Stimulated activated CD4-positive, alpha-beta T cell treated with anti-CD3 and anti-CD28 coated beads, Interleukin-15, amount 100 ng/mL, for 24 hours (primary cell): Measurements from ENCODE around the gene PTGFRN.

Experiments used
- DNase-seq: peaks from one replicate; pipeline ENCODE4 v3.0.0-alpha.2; 2020

Gene PTGFRN

DNA sequence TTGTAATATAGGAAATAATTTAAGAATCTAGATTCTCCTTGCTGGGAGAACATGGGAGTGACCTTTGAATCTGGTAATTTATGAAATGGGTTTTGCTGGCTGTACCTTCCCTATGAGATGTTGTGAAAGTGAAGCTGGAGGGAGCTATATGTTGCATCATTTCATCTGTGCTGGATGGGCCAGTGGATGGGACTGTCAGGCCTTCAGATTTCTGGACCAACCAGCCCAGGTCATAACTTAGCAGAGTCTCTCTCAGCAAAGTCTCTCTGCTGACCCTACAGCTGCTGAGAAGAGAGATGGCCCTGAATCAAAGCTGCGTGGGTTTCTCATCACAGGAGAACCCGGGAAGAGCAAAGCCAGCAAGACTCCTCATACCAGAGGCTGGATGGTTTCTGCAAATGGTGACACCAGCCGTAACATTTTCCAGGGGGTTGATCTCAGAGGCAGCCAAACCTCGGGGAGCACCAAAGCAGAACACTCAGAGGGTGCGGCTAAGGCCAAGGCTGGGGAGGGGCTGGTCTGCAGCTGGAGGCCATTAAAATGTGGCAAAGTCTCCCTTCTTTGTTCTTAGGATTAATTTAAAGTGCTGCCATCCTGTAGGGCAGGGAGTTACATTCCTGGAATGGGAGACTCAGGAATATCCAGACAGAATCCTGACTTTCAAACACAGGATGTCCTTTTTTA is 18.2 kb upstream of the PTGFRN start:
- no peak for DNase-seq

DNA sequence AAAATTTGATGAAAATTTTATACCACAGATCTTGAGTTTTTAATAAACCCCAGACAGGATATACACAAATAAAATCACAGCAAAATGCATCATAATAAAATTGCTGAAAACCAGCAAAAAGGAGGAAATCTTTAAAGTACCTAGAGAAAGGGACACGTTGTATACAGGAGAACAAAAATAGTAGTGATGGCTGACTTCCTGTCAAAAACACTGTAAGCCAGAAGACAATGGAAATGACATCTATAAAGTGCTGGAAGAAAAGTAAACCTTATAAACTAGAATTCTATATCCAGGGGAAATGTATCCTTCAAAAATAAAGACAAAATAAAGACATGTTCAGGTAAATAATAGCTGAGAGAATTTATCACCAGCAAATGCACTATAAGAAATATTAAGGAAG is 14.6 kb upstream of the PTGFRN start:
- no peak for DNase-seq

- no peak for DNase-seq
Measured at GRCh38 chr1:116899529-116899928, 10.2 kb upstream of the PTGFRN start.

- no peak for DNase-seq
Measured at GRCh38 chr1:116900471-116901365, 9.0 kb upstream of the PTGFRN start.

GRCh38 chr1:116902027-116902426 is 7.7 kb upstream of the PTGFRN start:
- no peak for DNase-seq

DNA sequence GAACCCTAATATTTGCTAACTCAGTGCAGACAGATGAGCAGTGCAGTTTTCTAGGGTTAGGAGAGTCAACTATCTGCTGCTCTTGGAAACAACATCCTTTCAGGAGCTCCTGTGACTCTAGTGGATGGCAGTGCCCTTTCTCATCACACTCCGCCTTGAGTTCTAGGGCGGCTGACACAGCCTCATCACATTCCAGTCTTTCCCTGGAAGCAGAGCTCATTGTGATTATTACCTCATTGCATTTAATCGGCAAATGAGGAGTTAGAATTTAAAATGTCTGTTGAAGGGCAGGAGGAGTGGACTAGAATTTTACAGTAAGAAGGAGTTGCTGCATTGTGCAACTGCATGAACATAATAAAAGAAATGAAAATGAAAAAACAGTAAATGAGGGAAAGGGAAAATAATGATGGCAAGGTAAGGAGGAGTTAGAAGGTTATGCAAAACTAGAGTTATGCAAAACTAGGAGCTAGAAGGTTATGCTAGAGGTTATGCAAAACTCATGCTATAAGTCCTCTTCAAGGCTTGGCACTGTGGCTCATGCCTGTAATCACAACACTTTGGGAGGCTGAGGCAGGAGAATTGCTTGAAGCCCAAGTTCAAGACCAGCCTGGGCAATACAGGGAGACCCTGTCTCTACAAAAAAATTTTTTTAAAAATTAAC is 6.9 kb upstream of the PTGFRN start:
- no peak for DNase-seq

- no peak for DNase-seq
Measured at GRCh38 chr1:116904791-116905320, 4.9 kb upstream of the PTGFRN start.

DNA sequence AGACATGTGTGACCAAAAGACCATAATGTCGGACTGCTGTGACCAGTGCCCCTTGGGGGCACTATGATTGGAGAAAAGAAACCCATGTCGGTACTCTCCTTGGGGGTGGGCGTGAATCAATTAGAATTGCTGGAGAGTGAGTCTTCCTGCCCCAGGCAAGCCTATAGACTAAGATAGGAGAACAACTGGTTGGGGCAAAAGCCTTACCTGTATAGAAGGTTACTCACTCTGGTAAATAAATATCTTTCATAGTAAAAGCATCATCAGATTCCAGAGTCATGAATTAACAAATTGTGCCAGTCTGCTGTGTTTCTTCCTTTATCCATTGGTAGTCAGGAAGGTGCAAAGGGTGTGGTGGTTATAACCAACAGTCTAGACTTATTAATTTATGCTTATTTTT is 2.9 kb upstream of the PTGFRN start:
- DNase-seq, result no peak

- DNase-seq, result no peak
Measured at GRCh38 chr1:116907351-116907750, 2.4 kb upstream of the PTGFRN start.

DNA sequence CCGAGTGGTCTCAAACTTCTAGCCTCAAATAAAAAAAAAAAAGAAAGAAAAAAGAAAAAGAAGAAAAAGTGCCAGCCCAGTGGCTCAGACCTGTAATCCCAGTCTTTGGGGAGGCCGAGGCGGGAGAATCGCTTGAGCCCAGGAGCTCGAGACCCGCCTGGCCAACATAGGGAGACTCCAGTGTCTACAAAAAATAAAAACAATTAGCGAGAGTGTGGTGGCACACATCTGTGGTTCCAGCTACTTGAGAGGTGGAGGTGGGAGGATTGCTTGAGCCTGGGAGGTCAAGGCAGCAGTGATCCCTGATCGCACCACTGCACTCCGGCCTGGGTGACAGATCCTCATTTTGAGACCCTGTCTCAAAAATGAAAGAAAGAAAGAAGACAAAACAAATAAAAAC is 1.4 kb upstream of the PTGFRN start:
- no peak for DNase-seq

- DNase-seq, result no peak
Measured at GRCh38 chr1:116908820-116909511, 750 bp upstream of the PTGFRN start.

GRCh38 chr1:116910379-116911187 is 867 bp downstream of the PTGFRN start:
- DNase-seq, result peak; percentile 63

GRCh38 chr1:116911188-116911553 is 1.5 kb downstream of the PTGFRN start:
- peak; percentile 14 for DNase-seq

DNA sequence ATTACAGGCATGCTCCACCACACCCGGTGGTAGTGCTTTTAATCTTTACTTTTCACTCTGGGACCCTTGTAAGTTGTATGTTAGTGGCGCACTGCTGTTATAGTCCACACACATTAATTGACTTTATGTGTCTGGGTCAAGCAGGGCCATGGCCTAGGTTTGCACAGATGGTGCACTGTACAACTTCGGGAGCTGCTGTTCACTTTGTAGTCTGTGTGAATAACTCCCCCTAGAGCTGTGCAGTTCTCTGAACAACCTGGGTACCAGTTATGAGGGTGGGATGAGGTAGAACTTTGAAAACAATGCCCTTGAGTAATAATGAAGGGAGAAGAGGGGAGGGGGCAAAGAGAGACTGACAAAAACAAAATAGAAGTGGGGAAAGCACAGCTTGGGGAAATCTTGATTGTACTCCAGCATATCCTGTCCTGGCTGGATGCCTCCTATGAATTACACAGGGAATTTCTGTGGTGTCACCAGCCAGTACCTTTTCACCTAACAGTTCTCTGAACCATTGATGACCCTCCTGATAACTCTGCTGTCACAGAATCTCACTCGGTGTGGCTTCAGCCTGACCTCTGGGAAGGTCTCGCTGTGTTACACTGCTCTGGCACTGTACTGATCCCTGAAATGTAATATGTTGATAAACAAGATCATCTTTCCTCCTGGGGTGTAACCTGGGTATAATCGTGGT is 2.2 kb downstream of the PTGFRN start:
- DNase-seq, result no peak

- no peak for DNase-seq
Measured at GRCh38 chr1:116912846-116913245, 3.1 kb downstream of the PTGFRN start.

DNA sequence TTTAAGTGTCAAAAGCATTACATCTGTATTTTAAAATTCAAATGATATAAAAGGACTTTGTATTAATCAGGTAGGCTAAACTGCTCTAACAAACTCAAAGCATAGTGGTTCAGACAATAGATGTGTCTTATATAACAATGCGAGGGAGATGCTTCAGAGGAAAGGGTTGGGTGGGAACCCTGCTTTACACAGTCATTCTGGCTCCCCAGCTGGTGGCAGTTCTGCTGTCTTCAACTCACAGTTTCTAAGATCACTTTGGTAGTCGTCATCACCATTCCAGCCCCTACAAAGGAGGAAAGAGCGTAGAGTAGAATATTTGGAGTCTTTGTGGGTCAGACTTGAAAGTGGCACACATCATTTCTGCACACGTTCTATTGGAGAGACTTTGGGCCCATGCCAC is 4.2 kb downstream of the PTGFRN start:
- DNase-seq, result no peak

DNA sequence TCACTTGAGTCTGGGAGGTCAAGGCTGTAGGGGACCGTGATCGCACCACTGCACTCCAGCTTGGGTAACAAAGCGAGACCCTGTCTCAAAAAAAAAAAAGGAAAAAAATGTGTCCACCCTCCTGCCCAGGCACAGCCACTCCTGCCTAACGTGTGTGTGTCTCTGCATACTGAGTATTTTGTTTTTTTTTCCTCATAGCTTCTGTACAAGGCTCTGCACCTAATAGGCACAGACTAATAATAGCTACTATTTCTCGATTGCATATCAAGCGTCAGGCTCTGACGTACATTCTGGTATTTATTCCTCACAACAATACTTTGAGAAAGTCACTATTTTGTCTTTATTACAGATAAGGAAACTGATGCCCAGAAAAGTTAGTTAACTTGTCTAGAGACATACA is 5.0 kb downstream of the PTGFRN start:
- DNase-seq, result no peak

DNA sequence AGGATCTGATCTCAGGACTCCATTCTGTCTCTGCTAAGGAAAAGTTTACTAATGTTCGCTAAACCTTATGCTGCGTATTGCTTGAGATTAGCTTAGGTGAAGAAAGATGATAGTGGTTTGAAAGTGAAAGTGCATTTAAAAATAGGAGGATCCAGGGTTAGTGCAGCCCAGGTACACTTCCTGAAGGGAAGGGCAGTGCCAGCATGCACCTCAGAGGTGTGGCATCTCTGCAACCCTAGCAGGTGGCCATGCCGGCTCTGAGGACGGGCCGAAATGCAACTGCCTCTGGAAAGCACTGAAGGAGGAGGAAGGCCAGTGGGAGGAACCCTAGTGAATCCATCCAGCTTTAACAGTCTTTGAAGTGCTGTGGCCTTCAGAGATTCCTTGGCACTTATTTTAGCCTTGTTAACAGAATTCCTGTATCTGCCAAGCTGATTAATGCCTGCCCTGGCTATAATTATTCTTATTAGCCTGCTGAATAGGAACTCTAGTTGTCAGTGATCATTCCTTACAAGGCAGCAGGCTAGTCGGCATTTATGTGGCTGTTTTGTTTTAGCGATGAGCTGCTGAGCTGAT is 5.5 kb downstream of the PTGFRN start:
- no peak for DNase-seq

DNA sequence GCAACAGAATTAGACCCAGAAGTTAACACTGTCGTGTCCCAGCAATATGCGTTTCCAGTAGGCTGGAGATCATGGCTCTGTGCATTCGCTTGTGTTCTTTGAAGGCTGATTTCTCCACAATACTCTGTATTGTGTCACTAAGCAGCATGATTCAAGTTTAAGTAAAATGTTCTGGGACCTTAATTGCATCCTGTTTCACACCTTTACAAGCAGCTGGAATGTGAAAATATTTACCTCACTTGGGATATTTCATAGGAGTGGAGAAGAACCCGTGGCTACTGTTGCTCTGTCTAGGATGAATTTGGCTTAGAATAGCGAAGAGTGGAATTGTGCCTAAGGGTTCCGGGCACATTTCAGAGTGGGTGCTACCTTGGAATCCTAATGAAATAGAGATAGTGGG is 6.3 kb downstream of the PTGFRN start:
- DNase-seq, result no peak

DNA sequence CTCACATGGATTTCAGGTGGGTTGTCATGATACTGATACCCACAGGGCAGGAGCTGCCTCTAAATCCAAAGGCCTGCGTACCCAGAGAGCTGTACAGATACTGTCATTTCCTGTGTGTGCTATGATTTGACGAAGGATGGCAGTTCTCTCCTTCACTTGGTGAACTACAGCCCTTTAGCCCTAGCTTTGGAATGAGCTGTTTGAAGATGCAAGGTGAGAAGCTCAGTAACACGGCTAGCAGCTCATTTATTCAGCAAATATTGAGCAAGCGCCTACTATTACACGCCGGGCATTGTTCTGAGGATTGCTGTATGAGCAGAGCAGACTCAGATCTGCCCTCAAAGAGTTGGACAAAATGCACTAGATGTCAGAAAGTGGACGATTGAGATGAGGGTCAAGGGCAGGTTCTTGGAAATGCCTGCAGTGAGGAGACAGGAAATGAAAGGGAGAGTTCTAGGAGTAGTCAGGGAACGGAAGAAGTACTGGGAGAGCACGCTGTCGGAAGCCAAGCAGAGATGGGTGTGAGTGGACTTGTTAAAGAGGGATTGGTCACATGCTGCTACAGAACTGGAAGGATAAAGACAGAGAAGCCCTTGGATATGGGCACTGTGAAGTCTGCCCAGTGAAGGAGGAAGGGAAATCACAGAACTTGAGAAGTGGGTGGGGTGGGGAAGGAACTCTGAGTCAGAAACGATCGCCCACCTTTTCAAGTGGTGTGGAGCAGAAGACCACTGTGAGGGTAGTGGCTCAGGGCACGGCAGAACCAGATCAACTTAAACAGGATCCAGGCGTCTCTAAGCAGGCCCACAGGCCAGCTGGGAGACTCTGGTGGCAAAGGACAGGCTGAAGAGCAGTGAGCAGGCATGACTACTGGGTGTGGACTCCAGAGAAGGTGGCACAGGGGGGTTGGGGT is 7.1 kb downstream of the PTGFRN start:
- DNase-seq, result no peak
